ENCODE data around the gene ZNFX1.
A peak's percentile ranks its signal among the peaks of the same experiment; 100 is the strongest.
"Not testable (repeated sequence)": the region's sequence is repeated elsewhere in the genome, so short reads cannot be mapped to it uniquely, and the experiment has no call there.

Gene ZNFX1

DNA sequence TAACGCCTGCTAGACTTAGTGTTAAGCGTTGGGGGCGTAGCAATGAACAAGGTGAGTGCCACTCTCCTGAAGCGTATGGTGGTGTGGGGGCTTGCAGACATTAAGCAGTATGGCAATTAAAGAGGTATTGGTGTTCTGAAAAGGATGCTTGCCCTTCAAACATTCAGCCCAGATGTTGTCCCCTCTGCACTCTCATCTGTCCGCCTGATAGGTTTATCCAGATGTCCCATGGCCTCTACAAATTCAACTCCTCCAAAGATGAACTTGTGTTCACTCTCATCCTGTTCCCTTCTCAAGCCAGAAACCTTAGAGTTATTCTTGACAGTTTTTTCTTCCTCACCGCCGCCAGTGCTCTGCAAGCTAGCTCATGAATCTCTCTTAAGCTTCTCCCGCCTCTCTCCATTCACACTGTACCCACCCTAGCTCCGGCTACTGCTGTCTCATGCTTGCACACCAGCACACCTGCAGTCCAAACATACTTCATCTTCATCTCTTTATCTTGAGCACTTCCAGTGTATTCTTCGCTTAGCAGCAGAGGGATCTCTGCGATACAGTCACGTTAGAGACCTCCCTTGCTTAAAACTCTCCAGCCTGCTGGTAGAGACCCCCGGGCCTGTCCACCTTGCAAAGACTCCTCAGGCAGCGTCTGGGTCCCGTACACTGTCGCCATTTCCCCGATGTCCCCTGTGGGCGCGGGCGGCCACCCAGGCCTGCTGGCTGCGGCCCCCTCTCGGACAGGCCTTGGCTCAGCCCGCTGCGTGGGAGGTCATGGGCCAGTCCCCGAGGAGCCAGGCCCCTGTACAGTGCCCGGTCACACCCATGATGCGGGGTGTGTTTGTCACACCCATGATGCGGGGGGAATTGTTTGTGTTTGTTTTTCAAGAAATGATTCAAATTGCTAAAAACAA lies 57.7 kb downstream of the ZNFX1 start:
- DNase-seq (ENCODE audit: extremely low spot score, insufficient read length, low read depth) (no peak), FAIRE-seq (no peak)

DNA sequence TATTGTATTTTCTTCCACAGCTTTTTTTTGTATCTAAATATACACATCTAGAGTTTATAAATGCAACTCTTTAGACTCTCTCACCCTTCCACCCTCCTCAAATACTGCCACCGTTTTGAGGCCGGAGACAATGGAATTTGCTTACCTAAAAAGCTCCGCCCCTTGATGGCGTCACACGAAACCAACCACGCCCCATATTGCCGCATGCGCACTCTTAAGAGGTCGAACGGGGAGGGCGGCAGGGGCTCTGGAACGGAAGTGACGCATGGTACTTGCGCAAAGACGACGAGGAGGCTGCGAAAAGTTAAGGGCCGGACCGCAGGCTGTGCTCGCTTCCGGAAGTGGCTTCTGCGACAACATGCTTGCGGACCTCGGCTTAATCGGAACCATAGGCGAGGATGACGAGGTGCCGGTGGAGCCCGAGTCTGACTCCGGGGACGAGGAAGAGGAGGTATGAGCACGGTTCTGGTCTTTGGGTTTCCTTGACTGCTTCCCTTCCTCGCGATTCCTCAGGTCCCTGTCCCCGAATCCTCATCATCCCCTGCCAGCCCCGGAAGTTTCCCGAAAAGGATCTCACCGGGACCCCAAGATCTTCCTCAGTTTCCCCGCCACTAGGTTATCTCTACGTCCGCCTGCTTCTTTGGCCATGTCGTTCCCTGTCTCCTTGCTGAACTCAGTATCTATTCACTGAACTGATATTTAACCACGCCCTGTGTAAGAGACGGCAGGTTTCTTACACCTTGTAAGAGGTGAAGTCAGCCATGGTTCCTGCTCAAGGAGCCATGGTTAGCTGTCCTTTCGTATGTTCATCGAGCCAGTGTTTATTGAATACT lies 58.5 kb downstream of the ZNFX1 start, which contains the start of gene DDX27:
Gene DDX27, plus strand, starts transcription at position 326 of the 833 bp plus-strand sequence. Its CDS starts 33 bp downstream, at position 359.
- peak; percentile 92 for DNase-seq (ENCODE audit: extremely low spot score, insufficient read length, low read depth)
- peak; percentile 99 for FAIRE-seq

DNA sequence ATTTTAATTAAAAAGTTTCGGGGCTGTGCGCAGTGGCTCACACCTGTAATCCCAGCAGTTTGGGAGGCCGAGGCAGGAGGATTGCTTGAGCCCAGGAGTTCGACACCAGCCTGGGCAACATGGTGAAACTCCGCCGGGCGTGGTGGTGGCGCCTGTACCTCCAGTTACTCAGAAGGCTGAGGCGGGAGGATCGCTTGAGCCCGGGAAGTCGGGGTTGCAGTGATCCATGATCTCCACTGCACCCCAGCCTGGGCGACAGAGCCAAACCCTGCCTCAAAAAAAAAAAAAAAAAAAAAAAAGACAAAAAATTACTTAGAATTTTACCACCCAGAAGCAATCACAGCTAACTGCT lies 59.1 kb downstream of the ZNFX1 start:
- DNase-seq (ENCODE audit: extremely low spot score, insufficient read length, low read depth); FAIRE-seq: not testable (repeated sequence)

DNA sequence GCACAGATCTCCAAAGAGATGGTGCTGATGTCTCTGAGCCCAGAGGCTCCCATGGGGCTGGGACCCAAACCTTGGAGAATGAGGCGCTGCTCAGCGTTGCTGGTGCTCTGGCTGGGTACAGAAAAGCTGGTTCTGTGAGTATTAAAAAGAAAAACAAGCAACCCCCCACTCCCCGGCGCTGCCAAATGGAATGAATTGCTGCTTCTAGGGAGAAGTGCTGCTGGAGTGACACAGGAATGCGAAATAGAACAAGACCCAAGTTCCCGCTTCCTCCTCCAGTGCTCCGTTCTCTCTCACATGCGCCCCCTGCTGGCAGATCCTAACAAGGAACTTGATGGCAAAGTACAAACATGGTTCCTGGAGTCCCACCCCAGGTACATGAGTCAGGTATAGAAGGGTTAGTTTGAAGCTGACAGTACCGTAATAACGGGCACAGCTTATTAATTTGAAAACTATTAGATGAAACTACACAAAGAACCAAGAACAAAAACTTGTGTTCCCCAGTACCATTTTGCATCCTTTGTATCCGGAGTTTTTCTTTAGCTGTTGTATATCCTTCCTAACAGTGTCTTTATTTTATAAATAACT lies 60.8 kb downstream of the ZNFX1 start:
- DNase-seq (ENCODE audit: extremely low spot score, insufficient read length, low read depth) (peak; percentile 32), FAIRE-seq (peak; percentile 90)

DNA sequence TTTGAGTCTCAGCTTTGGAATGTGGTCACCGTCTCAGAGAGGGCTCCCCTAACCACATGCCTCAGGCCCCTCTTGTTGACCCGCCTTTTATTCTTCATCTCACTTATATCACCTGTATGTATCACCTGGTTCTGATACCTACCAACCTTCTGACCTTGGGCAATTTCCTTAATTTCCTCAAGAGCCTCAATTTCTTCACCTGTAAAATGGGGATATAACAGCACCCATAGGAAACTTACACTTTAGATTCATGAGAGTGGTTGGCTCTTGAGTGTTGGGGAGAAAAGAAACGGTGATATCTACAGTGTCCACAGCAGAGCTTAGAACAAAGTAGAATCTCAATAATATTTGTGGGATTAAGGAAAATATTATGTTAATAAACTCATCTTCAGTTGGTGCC lies 62.6 kb downstream of the ZNFX1 start:
- DNase-seq (ENCODE audit: extremely low spot score, insufficient read length, low read depth) (no peak), FAIRE-seq (no peak)

- FAIRE-seq, result no peak
- no peak for DNase-seq (ENCODE audit: extremely low spot score, insufficient read length, low read depth)
Measured at GRCh38 chr20:49214571-49214970, 63.3 kb downstream of the ZNFX1 start.

DNA sequence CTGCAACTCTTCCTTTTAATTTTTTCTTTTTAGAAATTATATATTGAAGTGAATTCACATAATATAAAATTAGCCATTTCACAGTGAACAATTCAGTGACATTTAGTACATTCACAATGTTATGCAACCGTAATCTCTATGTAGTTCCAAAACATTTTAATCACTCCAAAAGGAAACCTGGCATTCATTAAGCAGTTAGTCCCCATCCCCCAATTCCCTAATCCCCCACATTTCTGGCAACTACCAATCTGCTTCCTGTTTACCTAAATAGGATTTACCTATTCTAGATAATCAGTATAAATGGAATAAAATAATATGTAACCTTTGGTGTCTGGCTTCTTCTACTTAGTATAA lies 67.1 kb downstream of the ZNFX1 start:
- no peak for FAIRE-seq
- no peak for DNase-seq (ENCODE audit: extremely low spot score, insufficient read length, low read depth)

- DNase-seq (ENCODE audit: extremely low spot score, insufficient read length, low read depth), result no peak
- FAIRE-seq, result no peak
Measured at GRCh38 chr20:49210101-49210756, 67.6 kb downstream of the ZNFX1 start.

GRCh38 chr20:49207076-49207475 lies 70.8 kb downstream of the ZNFX1 start:
- DNase-seq (ENCODE audit: extremely low spot score, insufficient read length, low read depth) (no peak), FAIRE-seq (no peak)

DNA sequence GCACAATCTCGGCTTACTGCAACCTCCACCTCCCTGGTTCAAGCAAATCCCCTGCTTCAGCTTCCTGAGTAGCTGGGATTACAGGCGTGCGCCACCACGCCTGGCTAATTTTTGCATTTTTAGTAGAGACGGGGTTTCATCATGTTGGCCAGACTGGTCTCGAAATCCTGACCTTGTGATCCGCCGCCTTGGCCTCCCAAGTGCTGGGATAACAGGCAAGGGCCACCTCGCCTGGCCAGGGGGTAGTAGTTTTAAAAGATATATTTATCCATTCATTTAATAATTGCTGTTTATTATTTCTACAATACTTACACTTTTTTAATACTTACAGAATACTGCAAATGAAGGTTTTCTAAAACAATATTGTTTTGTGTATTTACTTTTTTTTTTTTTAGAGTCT lies 74.1 kb downstream of the ZNFX1 start:
- DNase-seq (ENCODE audit: extremely low spot score, insufficient read length, low read depth), result no peak
- no peak for FAIRE-seq

DNA sequence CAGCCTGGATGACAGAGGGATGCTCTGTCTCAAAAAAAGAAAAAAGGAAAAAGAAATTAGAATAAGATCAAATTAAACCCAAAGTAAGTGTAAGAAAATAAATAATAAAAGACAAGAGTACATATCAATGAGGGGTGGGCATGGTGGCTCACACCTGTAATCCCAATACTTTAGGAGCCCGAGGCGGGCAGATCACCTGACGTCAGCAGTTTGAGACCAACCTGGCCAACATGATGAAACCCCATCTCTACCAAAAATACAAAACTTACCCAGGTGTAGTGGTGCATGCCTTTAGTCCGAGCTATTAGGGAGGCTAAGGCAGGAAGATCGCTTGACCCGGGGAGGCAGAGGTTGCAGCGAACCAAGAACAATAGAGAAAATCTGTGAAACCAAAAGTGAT lies 74.8 kb downstream of the ZNFX1 start:
- FAIRE-seq (no peak), DNase-seq (ENCODE audit: extremely low spot score, insufficient read length, low read depth) (no peak)

GRCh38 chr20:49199729-49200293 lies 78.0 kb downstream of the ZNFX1 start:
- FAIRE-seq, result no peak
- no peak for DNase-seq (ENCODE audit: extremely low spot score, insufficient read length, low read depth)

- DNase-seq (ENCODE audit: extremely low spot score, insufficient read length, low read depth); FAIRE-seq: not testable (repeated sequence)
Measured at GRCh38 chr20:49192944-49193518, 84.8 kb downstream of the ZNFX1 start.
